Activated CD8-positive, alpha-beta memory T cell treated with anti-CD3 and anti-CD28 coated beads, Interleukin-2, amount 50 U/mL, for 4 hours (primary cell): ENCODE data around the gene KRT74.

Experiments
- DNase-seq: peaks from one replicate; pipeline ENCODE4 v3.0.0-alpha.2; 2020

The KRT74 gene

DNA sequence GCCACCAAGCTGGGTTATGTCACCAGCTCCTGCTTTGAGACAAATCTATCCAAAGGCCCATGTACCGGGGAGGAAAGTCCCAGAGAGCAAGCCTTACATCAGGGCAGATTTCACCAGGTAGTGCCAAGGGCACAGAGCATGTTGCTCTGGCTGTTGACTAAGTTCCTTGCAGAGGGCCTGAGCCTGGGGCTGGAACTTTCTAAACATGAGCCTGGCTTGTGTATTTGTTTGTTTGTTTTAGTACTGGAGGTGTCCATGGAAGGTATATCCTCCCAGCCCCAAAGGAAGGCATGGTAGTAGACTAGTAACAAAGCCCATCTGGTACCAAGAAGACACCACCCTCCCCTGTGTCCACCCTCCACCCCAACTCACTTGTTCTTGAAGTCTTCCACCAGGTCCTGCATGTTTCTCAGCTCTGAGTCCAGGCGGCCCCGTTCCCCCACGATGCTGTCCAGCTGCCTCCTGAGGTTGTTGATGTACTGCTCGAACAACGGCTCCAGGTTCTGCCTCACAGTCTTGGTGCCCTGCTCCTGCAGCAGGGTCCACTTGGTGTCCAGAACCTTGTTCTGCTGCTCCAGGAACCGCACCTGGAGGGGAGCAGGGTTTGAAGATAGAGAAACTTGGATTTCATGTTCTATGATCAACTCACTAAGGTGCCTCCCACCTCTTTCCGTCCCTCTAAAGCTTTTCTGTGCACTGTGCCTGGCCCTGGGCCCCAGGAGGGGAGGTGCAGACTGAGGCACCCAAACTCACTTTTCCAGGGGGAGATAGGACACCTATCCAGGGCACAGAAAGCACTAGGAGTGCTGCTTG lies 54.9 kb downstream of the KRT74 start:
- no peak for DNase-seq

DNA sequence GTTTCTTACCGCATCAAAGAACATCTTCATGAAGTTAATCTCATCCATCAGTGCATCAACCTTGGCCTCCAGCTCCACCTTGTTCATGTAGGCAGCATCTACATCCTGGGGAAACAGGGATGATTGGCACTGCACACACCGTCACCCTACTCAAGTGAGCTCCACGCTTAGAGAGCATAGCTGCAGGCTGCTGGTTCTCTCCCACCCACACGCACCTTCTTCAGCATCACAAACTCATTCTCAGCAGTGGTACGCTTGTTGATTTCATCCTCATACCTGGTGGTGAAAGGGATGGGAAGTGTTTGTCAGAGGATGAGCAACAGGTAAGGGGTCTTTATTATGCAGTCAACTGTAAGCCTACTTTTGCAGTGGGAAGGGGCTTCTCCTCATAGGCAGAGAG lies 55.8 kb downstream of the KRT74 start:
- no peak for DNase-seq

DNA sequence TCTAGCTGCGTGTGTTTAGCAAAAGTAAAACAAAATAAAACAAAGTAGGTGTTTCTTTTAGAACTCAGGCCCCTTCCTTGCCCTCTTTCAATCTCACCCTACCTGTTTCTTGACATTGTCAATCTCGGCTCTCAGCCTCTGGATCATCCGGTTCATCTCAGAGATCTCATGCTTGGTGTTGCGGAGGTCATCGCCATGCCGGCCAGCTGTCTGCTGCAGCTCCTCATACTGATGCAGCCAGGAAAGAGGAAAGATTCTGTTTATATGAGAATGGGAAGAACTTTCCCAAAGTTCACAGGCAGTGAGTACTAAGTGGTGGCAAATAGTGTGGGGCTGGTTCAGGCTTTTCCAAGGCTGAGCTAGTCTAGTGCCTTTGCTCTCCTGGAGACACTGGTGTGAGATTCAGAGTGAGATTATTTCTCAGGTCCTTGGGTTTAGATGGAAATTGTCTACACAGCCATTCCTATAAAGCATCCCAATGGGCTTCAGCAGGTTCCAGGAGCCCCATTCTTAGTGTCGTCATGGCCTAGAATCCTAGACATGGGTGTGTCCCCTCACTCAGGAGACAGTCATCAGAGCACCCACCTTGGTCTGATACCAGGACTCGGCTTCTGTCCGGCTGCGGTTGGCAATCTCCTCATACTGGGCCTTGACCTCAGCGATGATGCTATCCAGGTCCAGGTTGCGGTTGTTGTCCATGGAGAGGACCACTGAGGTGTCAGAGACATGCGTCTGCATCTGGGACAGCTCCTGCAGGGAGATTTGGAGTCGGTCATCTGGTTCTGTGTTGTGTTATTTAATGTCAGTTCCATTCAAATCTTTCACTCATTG lies 56.4 kb downstream of the KRT74 start:
- no peak for DNase-seq

DNA sequence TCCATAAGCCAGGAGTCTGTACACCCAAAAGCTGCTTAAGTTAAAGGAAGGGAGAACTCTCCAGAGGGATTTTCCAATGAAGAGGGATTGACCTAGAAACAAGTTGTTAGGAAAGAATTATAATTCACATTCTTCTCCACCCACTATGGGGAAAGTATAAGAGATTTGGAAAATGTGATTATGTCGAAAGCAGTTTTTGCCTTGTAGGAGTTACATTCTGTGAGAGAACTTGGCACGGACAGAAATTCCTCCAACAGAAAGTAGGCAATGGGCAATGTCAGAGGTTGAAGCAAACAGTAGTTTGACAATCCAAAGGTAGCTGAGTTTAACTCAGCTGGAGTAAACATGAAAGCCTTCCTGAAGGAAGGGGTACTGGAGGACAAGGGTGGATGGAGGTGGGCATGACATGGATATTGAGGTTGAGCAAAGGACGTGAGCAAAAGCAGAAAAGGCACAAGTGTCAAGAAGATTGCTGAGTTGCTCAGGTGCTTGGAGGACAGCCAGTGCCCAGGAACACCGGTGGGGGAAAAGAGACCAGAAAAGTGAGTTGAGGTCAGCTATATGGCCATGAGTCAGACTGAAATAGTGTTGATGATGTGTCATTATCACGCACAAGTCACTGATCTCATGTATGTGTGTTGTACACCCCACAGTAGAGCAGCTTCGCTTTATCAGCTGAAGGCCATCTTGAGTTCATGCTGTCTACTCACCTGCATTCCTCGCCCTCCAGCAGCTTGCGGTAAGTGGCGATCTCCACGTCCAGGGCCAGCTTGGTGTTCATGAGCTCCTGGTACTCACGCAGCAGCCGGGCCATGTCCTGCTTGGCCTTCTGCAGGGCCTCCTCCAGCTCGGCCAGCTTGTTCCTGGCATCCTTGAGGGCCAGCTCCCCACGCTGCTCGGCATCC lies 57.5 kb downstream of the KRT74 start:
- DNase-seq: no peak
